ENCODE results near the gene RPTOR. TPM values are rescaled to one million over a fixed set of nuclear protein-coding genes. Genes with fewer than 3 reads are reported as not detected.
A peak's percentile ranks its signal among the peaks of the same experiment; 100 is the strongest.

RPTOR gene
- total RNA-seq, 1 donor from 2014 or later, result 32.0 TPM

- Histone ChIP-seq H3K36me3 (ENCODE audit: insufficient read depth, low read length) (no peaks in the 10 kb centered on the region), H3K4me2 (ENCODE audit: low read length) (peak overlapping the region; percentile 8), H3K79me2 (ENCODE audit: insufficient read depth, low read length) (peaks cover 84% of the 10 kb centered on the region), H3K4me3 (ENCODE audit: insufficient read depth, low read depth, low read length) (no peak overlapping the region), H3K27ac (ENCODE audit: low read depth, low read length) (no peak overlapping the region), H3K9ac (ENCODE audit: low read length) (no peak overlapping the region), H3K9me3 (ENCODE audit: insufficient read depth, low read depth, low read length) (no peaks in the 10 kb centered on the region), H2AFZ (ENCODE audit: low read depth, low read length) (no peak overlapping the region), H3K27me3 (ENCODE audit: insufficient read depth, low read length) (no peaks in the 10 kb centered on the region), H3K4me1 (ENCODE audit: insufficient read depth, low read length) (peaks cover 5% of the 10 kb centered on the region), H4K20me1 (ENCODE audit: insufficient read depth, low read length) (peaks cover 85% of the 10 kb centered on the region)
- H3K36me3 Mint-ChIP-seq (ENCODE audit: low read depth, unreplicated experiment), result peaks cover 6% of the 10 kb centered on the region
- H3K4me3 Mint-ChIP-seq (ENCODE audit: unreplicated experiment), result no peak overlapping the region
- peaks cover 26% of the 10 kb centered on the region for H3K4me1 Mint-ChIP-seq (ENCODE audit: low read depth, unreplicated experiment)
- peak; percentile 35 for DNase-seq (ENCODE audit: low read depth)
- H3K27me3 Mint-ChIP-seq (ENCODE audit: low read depth, unreplicated experiment), result no peaks in the 10 kb centered on the region
- TF ChIP-seq CTCF (IDR thresholded peaks at IDR 0.05; ENCODE audit: insufficient read depth, low read depth, low read length) (no peak), EZH2 (IDR thresholded peaks at IDR 0.05; ENCODE audit: insufficient read depth, low read length) (no peak)
- FAIRE-seq, result no peak
- H3K27ac Mint-ChIP-seq (ENCODE audit: unreplicated experiment), result peak overlapping the region; percentile 6
- H3K9me3 Mint-ChIP-seq (ENCODE audit: unreplicated experiment), result no peaks in the 10 kb centered on the region
Observed at GRCh38 chr17:80596760-80597608, 52.3 kb downstream of the RPTOR start.

GRCh38 chr17:80598813-80599545, 54.3 kb downstream of the RPTOR start:
- H3K4me1 Mint-ChIP-seq (ENCODE audit: low read depth, unreplicated experiment), result peaks cover 28% of the 10 kb centered on the region
- Histone ChIP-seq H4K20me1 (ENCODE audit: insufficient read depth, low read length) (peaks cover 86% of the 10 kb centered on the region), H3K27ac (ENCODE audit: low read depth, low read length) (no peak overlapping the region), H3K4me2 (ENCODE audit: low read length) (no peak overlapping the region), H3K9ac (ENCODE audit: low read length) (no peak overlapping the region), H3K36me3 (ENCODE audit: insufficient read depth, low read length) (no peaks in the 10 kb centered on the region), H3K4me3 (ENCODE audit: insufficient read depth, low read depth, low read length) (no peak overlapping the region), H2AFZ (ENCODE audit: low read depth, low read length) (no peak overlapping the region), H3K79me2 (ENCODE audit: insufficient read depth, low read length) (peaks cover 85% of the 10 kb centered on the region), H3K4me1 (ENCODE audit: insufficient read depth, low read length) (peaks cover 5% of the 10 kb centered on the region), H3K27me3 (ENCODE audit: insufficient read depth, low read length) (no peaks in the 10 kb centered on the region), H3K9me3 (ENCODE audit: insufficient read depth, low read depth, low read length) (no peaks in the 10 kb centered on the region)
- peaks cover 16% of the 10 kb centered on the region for H3K36me3 Mint-ChIP-seq (ENCODE audit: low read depth, unreplicated experiment)
- DNase-seq (ENCODE audit: low read depth) (no peak), FAIRE-seq (no peak)
- no peaks in the 10 kb centered on the region for H3K27me3 Mint-ChIP-seq (ENCODE audit: low read depth, unreplicated experiment)
- TF ChIP-seq CTCF (IDR thresholded peaks at IDR 0.05; ENCODE audit: insufficient read depth, low read depth, low read length), result no peak
- no peak for TF ChIP-seq EZH2 (IDR thresholded peaks at IDR 0.05; ENCODE audit: insufficient read depth, low read length)
- no peak overlapping the region for H3K27ac Mint-ChIP-seq (ENCODE audit: unreplicated experiment)
- H3K9me3 Mint-ChIP-seq (ENCODE audit: unreplicated experiment), result peaks cover 2% of the 10 kb centered on the region
- H3K4me3 Mint-ChIP-seq (ENCODE audit: unreplicated experiment), result no peak overlapping the region
